Breast epithelium (tissue), 3 donors: ENCODE results near the gene IL12RB2.

ENCODE experiments used
- POLR2AphosphoS5 ChIP-seq, 3 donors: sonication (generic); formaldehyde crosslinking; IDR thresholded peaks; one replicate each; pipeline ENCODE4 v1.6.1; 2017; ENCODE audit warnings: antibody characterized with exemption in 3 of 3
- TF ChIP-seq, protein P1 (sequence below), 3 donors: fragments of 450-650 bp; IDR thresholded peaks; one replicate each; pipeline ENCODE4 v1.5.1; 2016 to 2017; ENCODE audit warnings: antibody characterized with exemption in 3 of 3, mild to moderate bottlenecking in 3 of 3, moderate library complexity in 3 of 3

DNA sequence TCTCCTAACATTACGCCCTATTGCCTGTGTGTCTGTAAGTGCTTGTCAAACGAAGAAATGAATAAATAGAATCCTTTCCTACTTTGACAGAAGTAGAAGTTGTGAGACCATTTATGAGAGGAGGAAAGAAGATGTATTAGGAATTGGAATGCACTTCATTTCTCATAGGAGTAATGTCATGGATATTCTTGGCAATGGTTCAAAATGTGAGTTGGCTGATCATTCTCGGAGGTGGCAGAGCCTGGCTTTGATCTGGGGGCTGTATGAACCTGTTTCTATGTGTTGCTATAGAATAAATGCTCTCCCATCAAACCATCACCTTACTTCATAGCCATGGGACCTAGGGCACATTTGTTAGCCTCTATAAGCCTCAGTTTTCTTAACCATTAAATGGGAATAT, 132.7 kb downstream of the IL12RB2 start:
- no peak for TF ChIP-seq POLR2AphosphoS5 (IDR thresholded peaks at IDR 0.05)
- TF ChIP-seq, protein P1, sequence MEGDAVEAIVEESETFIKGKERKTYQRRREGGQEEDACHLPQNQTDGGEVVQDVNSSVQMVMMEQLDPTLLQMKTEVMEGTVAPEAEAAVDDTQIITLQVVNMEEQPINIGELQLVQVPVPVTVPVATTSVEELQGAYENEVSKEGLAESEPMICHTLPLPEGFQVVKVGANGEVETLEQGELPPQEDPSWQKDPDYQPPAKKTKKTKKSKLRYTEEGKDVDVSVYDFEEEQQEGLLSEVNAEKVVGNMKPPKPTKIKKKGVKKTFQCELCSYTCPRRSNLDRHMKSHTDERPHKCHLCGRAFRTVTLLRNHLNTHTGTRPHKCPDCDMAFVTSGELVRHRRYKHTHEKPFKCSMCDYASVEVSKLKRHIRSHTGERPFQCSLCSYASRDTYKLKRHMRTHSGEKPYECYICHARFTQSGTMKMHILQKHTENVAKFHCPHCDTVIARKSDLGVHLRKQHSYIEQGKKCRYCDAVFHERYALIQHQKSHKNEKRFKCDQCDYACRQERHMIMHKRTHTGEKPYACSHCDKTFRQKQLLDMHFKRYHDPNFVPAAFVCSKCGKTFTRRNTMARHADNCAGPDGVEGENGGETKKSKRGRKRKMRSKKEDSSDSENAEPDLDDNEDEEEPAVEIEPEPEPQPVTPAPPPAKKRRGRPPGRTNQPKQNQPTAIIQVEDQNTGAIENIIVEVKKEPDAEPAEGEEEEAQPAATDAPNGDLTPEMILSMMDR (IDR thresholded peaks at IDR 0.05), result no peak
